ENCODE measurements around the gene GPR85.
"Not testable (repeated sequence)": the region's sequence is repeated elsewhere in the genome, so short reads cannot be mapped to it uniquely, and the experiment has no call there.

Gene GPR85

GRCh38 chr7:113084496-113085172 lies 2.0 kb downstream of the GPR85 start:
- in situ Hi-C loops (cut with HindIII; ENCODE audit: low sequenced_read_pairs) = no loop called here

GRCh38 chr7:113083816-113084495 lies 2.7 kb downstream of the GPR85 start:
- in situ Hi-C loops (cut with HindIII; ENCODE audit: low sequenced_read_pairs) = no loop called here

DNA sequence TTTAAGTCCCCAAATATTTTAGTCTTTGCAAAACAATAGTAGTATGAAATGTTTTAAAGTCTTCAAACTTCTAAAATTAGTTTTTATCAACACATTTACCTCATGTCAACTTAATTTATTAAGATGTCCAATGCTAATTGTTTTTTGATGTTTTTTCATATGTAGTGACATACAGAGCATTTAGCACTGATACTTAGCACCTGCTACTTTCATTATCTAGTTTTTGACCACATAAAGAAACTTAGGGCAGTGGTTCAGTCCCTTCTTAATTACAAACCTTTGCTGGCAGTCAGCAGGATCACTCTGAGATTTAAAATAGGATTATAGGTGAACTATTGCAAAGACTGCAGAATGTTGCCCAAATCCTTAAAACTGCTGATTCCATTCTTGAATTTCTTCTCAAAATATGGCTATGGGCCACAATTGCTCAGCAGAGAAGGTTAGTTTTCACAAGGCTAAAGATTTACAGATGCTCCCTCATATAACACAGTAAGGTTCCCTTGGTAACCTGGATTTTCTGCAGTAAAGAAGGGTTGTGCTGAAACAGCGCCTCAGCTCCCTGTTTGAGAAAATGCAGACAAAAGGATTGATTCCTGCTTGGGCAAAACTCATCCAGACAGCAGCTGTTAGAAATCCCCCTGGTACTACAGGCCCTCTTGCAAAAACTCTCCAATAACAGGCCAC lies 3.4 kb downstream of the GPR85 start:
- in situ Hi-C loops (cut with HindIII; ENCODE audit: low sequenced_read_pairs) = no loop called here

DNA sequence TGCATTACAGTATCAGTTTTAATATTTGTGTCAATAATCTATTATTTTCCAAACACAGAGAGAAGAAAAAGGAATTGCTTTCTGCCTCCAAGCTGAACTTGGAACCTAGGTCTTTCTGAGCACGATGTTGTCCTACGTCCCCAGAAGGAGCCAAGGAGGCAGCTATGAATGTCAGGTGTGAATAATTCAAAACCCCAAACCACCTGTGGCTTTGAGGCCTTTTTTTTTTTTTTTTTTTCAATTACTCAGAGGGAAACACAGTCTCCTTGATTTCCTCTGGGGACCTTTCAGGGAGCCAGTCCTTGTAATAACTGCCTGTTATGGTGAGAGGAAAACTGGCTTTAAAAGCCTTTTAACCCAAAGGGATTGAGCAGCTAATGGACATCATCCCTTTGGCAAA lies 8.3 kb downstream of the GPR85 start:
- in situ Hi-C loops (cut with HindIII; ENCODE audit: low sequenced_read_pairs) = no loop called here

GRCh38 chr7:113076703-113077102 lies 9.9 kb downstream of the GPR85 start:
- in situ Hi-C loops (cut with HindIII; ENCODE audit: low sequenced_read_pairs) = no loop called here

DNA sequence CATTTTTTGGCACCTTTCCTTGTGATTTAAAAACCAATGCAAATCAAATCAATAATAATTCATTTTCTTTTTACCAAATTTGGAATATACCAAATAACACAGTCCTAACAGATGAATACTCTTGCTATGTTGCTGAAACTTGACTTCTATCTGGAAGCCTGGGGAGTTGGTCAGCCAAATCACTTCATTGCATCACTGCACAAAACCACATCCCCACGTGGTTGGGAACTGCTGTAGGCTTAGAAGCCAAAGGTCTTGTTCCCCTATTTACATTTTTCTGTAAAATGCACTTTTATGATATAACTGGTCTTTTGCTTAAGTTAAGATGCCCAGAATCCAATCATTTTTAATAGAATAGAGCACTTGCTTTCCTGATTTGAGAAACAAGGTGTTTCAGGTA lies 15.2 kb downstream of the GPR85 start:
- in situ Hi-C loops (cut with HindIII; ENCODE audit: low sequenced_read_pairs) = no loop called here

DNA sequence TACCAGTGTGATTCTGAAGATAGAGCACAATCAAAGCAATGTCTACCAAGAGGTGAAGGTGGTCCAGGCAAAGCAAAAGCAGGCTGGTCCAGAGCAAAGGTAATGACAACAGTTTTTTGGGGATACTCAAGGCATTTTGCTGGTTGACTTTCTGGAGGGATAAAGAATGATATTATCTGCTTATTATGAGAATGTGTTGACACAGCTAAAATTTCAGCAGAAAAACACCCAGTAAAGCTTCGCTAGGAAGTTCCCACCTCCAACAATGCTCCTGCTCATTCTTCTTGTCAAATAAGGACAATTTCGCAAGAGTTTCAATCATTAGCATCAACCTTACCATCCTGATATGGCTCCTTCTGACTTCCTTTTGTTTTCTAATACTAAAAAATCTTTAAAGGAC lies 24.1 kb downstream of the GPR85 start:
- in situ Hi-C loops (cut with HindIII; ENCODE audit: low sequenced_read_pairs) = no loop called here

- in situ Hi-C loops (cut with HindIII; ENCODE audit: low sequenced_read_pairs) = no loop called here
Measured at GRCh38 chr7:113060100-113060499, 26.5 kb downstream of the GPR85 start.

DNA sequence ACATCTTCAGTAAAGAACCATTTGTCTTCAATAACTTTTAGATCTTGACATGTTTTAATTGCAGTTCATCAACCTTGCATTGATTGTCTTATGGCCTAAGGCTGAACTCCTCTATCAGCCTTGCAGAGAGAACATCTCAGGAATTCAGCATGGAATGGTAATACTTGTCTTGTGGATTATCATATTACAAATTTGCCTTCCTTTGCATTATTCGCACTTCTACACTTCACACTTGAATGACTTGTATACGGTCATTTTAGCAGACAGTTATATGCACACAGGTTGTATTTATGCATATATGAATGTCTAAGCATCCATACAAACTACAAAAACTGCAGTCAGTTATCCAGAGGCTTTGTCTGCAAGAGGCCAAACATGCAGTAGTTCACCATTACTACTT lies 31.7 kb downstream of the GPR85 start:
- in situ Hi-C loops (cut with HindIII; ENCODE audit: low sequenced_read_pairs) = no loop called here

DNA sequence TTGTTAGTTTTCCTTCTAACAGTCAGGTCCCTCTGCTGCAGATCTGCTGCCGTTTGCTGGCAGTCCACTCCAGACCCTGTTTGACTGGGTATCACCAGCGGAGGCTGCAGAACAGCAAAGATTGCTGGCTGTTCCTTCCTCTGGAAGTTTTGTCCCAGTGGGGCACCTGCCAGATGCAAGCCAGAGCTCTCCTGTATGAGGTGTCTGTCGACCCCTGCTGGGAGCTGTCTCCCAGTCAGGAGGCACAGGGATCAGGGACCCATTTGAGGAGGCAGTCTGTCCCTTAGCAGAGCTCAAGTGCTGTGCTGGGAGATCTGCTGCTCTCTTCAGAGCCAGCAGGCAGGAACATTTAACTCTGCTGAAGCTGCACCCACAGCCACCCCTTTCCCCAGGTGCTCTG lies 32.4 kb downstream of the GPR85 start:
- in situ Hi-C loops (cut with HindIII; ENCODE audit: low sequenced_read_pairs) = not testable (repeated sequence)

GRCh38 chr7:113049221-113049620 lies 37.4 kb downstream of the GPR85 start:
- in situ Hi-C loops (cut with HindIII; ENCODE audit: low sequenced_read_pairs) = not testable (repeated sequence)

GRCh38 chr7:113046453-113046852 lies 40.2 kb downstream of the GPR85 start:
- in situ Hi-C loops (cut with HindIII; ENCODE audit: low sequenced_read_pairs) = no loop called here

GRCh38 chr7:113045379-113045778 lies 41.2 kb downstream of the GPR85 start:
- in situ Hi-C loops (cut with HindIII; ENCODE audit: low sequenced_read_pairs) = no loop called here

- in situ Hi-C loops (cut with HindIII; ENCODE audit: low sequenced_read_pairs) = no loop called here
Measured at GRCh38 chr7:113044394-113044793, 42.2 kb downstream of the GPR85 start.

- in situ Hi-C loops (cut with HindIII; ENCODE audit: low sequenced_read_pairs) = no loop called here
Measured at GRCh38 chr7:113040849-113041248, 45.8 kb downstream of the GPR85 start.

- in situ Hi-C loops (cut with HindIII; ENCODE audit: low sequenced_read_pairs) = no loop called here
Measured at GRCh38 chr7:113033959-113034358, 52.7 kb downstream of the GPR85 start.

Measured in endothelial cell of hepatic sinusoid (primary cell).